Left ventricle myocardium inferior (tissue), 1 donor: ENCODE results near the gene SLC26A1. TPM values are rescaled to one million over a fixed set of nuclear protein-coding genes. Genes with fewer than 3 reads are reported as not detected.

Source experiments
- DNase-seq: peaks from one replicate; pipeline ENCODE4 v3.0.0-alpha.2; 2020
- H3K27ac ChIP-seq: fragments of 200-600 bp; replicated peaks from 2 replicates; pipeline ENCODE4 v1.8.0; 2021
- H3K27me3 ChIP-seq: fragments of 200-600 bp; 2 replicates; pipeline ENCODE4 v1.8.0; 2021; ENCODE audit warnings: low read depth
- H3K36me3 ChIP-seq: fragments of 200-600 bp; 2 replicates; pipeline ENCODE4 v1.8.0; 2021
- H3K4me1 ChIP-seq: fragments of 200-600 bp; 2 replicates; pipeline ENCODE4 v1.8.0; 2021
- H3K4me3 ChIP-seq: fragments of 200-600 bp; 2 replicates; pipeline ENCODE4 v1.8.0; 2021; ENCODE audit warnings: mild to moderate bottlenecking, moderate library complexity
- H3K9me3 ChIP-seq: fragments of 200-600 bp; replicated peaks from 2 replicates; pipeline ENCODE4 v1.8.0; 2021
- intact Hi-C: fragments of 100-400 bp; cut with micrococcal nuclease; formaldehyde crosslinking; loops from one replicate; pipeline ENCODE4 v1.11.0; 2022
- total RNA-seq: library from RNA; stranded (reverse); fragmentation: NEBNext Ultra II Directional; extraction: Animal tissue kit (Norgen Biotek cat#: 25700); gene quantifications from one replicate; pipeline ENCODE4 v1.2.1, GENCODE V29; 2021
- TF ChIP-seq, protein P1 (sequence below): fragments of 200-600 bp; IDR thresholded peaks from 2 replicates; pipeline ENCODE4 v1.8.0; 2021; ENCODE audit warnings: antibody characterized with exemption, mild to moderate bottlenecking, borderline replicate concordance
- donor health status: DM: no; HTN: yes; CAD: no; lungs with severe emphysema.

SLC26A1 gene
- total RNA-seq, 1 donor from 2014 or later = not detected

GRCh38 chr4:1004071-1004418 is 10.8 kb upstream of the SLC26A1 start:
- TF ChIP-seq, protein P1, sequence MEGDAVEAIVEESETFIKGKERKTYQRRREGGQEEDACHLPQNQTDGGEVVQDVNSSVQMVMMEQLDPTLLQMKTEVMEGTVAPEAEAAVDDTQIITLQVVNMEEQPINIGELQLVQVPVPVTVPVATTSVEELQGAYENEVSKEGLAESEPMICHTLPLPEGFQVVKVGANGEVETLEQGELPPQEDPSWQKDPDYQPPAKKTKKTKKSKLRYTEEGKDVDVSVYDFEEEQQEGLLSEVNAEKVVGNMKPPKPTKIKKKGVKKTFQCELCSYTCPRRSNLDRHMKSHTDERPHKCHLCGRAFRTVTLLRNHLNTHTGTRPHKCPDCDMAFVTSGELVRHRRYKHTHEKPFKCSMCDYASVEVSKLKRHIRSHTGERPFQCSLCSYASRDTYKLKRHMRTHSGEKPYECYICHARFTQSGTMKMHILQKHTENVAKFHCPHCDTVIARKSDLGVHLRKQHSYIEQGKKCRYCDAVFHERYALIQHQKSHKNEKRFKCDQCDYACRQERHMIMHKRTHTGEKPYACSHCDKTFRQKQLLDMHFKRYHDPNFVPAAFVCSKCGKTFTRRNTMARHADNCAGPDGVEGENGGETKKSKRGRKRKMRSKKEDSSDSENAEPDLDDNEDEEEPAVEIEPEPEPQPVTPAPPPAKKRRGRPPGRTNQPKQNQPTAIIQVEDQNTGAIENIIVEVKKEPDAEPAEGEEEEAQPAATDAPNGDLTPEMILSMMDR = no peak
- intact Hi-C loops = no loop called here
- no peaks in the 10 kb centered on the region for H3K36me3 ChIP-seq
- no peak overlapping the region for H3K4me3 ChIP-seq
- H3K27me3 ChIP-seq = peaks cover 96% of the 10 kb centered on the region
- peaks cover 40% of the 10 kb centered on the region for H3K4me1 ChIP-seq
- DNase-seq = no peak
- no peaks in the 10 kb centered on the region for H3K9me3 ChIP-seq
- no peak overlapping the region for H3K27ac ChIP-seq

DNA sequence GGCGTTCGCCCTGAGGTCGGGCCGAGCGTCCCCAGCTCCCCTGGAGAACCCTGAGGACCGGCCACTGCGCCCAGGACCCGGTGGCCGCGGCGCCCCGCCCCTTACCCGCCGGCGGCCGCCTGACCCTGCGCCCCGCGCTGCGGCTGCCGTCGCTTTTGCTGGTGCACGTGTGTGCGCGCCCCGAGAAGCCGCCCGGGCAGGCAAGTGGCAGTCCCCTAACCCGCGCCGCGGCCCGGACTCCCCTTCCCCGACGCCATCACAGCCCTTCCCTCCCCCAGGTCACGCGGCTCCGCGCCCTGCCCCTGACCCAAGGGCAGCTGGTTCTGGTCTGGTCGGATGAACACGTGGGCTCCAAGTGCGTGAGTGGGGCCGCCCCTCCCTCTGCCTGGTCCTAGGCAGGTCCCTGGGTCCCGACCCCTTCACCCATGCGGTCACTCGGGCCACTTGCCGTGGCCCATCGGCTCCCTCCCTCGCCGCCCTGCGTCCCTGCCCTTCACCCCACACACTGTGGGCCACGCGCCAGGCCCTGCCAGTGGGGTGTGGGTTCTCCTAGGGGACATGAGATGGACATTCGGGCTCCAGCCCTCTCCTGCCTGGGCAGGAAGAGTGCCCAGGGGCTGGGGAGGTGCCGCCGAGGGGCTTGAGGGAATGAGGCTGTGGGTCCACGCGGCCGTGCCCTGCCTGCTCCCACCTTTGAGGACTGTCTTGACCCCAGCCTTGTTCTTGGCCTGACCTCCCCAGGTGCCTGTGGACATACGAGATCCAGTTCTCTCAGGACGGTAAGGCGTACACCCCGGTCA is 10.3 kb upstream of the SLC26A1 start:
- intact Hi-C loops = no loop called here
- TF ChIP-seq, protein P1 = no peak
- Histone ChIP-seq H3K36me3 (no peaks in the 10 kb centered on the region), H3K27ac (no peak overlapping the region), H3K4me1 (peaks cover 35% of the 10 kb centered on the region), H3K9me3 (no peaks in the 10 kb centered on the region), H3K27me3 (peaks cover 97% of the 10 kb centered on the region), H3K4me3 (peak overlapping the region; percentile 43)
- no peak for DNase-seq

DNA sequence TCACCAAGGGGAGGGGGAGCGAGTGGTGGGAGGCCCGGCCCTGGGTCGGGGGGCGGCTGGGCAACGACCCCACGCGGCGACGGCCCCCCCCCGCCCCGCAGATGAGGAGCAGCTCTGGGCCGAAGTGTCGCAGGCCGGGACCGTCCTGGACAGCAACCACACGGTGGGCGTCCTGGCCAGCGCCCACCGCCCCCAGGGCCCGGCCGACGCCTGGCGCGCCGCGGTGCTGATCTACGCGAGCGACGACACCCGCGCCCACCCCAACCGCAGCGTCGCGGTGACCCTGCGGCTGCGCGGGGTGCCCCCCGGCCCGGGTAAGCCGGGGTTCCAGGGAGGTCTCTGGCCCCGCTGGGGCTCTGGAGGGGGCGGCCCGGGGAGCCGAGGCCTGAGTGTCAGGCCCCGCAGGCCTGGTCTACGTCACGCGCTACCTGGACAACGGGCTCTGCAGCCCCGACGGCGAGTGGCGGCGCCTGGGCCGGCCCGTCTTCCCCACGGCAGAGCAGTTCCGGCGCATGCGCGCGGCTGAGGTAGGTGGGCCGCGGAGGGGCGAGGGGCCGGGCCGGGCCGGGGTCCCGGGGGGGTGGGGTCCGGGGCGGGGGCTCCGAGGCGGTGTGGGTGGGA is 9.5 kb upstream of the SLC26A1 start:
- Histone ChIP-seq H3K27me3 (peaks cover 97% of the 10 kb centered on the region), H3K4me1 (peaks cover 40% of the 10 kb centered on the region), H3K9me3 (no peaks in the 10 kb centered on the region), H3K4me3 (peak overlapping the region; percentile 43), H3K27ac (no peak overlapping the region), H3K36me3 (no peaks in the 10 kb centered on the region)
- TF ChIP-seq, protein P1 = no peak
- DNase-seq = no peak
- intact Hi-C loops = no loop called here

DNA sequence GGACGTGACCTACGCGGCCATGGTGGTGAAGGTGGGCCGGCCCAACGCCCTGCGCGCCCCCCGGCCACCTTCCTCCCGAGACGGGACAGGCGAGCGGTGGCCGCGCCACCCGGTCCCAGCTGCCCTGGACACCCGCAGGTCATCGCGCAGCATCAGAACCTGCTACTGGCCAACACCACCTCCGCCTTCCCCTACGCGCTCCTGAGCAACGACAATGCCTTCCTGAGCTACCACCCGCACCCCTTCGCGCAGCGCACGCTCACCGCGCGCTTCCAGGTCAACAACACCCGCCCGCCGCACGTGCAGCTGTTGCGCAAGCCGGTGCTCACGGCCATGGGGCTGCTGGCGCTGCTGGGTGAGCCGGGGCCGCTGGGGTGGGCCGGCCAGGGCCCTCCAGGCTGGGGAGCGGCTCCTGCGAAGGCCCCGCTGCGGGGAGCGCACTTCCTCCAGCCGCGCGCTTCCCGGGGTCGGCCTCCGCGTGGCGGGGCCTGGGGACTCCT is 9.0 kb upstream of the SLC26A1 start:
- no peaks in the 10 kb centered on the region for H3K36me3 ChIP-seq
- intact Hi-C loops = no loop called here
- TF ChIP-seq, protein P1 = no peak
- peaks cover 46% of the 10 kb centered on the region for H3K4me1 ChIP-seq
- H3K4me3 ChIP-seq = peak overlapping the region; percentile 43
- H3K9me3 ChIP-seq = no peaks in the 10 kb centered on the region
- no peak overlapping the region for H3K27ac ChIP-seq
- no peak for DNase-seq
- peaks cover 98% of the 10 kb centered on the region for H3K27me3 ChIP-seq

DNA sequence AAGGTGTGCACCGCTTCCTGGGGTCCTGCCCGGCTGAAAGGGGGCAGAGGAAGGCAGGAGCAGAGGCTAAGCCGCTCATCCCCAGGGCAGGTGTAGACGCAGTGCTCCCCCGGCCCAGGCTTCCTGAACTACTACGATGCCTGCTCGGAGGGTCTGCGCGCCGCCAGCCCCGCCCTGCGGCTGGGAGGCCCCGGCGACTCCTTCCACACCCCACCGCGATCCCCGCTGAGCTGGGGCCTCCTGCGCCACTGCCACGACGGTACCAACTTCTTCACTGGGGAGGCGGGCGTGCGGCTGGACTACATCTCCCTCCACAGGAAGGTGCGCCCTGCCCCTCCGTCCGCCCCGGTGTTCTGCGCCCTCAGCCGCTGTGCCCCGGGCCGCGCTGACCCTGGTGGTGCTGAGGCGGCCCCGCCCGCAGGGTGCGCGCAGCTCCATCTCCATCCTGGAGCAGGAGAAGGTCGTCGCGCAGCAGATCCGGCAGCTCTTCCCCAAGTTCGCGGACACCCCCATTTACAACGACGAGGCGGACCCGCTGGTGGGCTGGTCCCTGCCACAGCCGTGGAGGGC is 8.4 kb upstream of the SLC26A1 start:
- no peaks in the 10 kb centered on the region for H3K9me3 ChIP-seq
- H3K27me3 ChIP-seq = peaks cover 98% of the 10 kb centered on the region
- H3K27ac ChIP-seq = no peak overlapping the region
- TF ChIP-seq, protein P1 = no peak
- no peak for DNase-seq
- intact Hi-C loops = no loop called here
- H3K4me1 ChIP-seq = peaks cover 49% of the 10 kb centered on the region
- no peaks in the 10 kb centered on the region for H3K36me3 ChIP-seq
- peak overlapping the region; percentile 43 for H3K4me3 ChIP-seq
